ENCODE measurements around the gene TCF7L1. TPM values are rescaled to one million over a fixed set of nuclear protein-coding genes. Genes with fewer than 3 reads are reported as not detected.

Gene TCF7L1
- total and polyA plus RNA-seq, 2 experiments from 2014 or later = 0.65 to 1.8 TPM

GRCh38 chr2:85283641-85284040 lies 150.4 kb downstream of the TCF7L1 start:
- Histone ChIP-seq H3K4me1 (ENCODE audit: insufficient read depth) (peaks cover 12% of the 10 kb centered on the region), H3K4me2 (ENCODE audit: unreplicated experiment) (no peak overlapping the region), H2AFZ (no peak overlapping the region), H3K27me3 (replicated peaks; ENCODE audit: insufficient read depth) (no peaks in the 10 kb centered on the region), H3K27ac (no peak overlapping the region), H3F3A (ENCODE audit: insufficient read depth) (peaks cover 11% of the 10 kb centered on the region; the same call in 1 of the 2 replicates), H3K9me3 (ENCODE audit: low read depth) (no peaks in the 10 kb centered on the region), H3K36me3 (ENCODE audit: low read depth) (no peaks in the 10 kb centered on the region), H3K79me2 (ENCODE audit: insufficient read depth) (no peaks in the 10 kb centered on the region), H3K9ac (no peak overlapping the region), H4K20me1 (ENCODE audit: insufficient read depth) (no peaks in the 10 kb centered on the region), H3K9me2 (ENCODE audit: insufficient read depth) (no peaks in the 10 kb centered on the region), H3K4me3 (no peak overlapping the region)
- DNase-seq = no peak
- in situ Hi-C loops (cut with MboI) = loop anchor here (10.0 to 25.0 kb wide), 2 partner anchors 159 to 796 kb away; no protein-coding TSS in a partner anchor
- WGBS, 2 experiments (ENCODE audit: low coverage in 1 of 2, low lambda C conversion rate in 2 of 2, missing lambda C conversion rate in 2 of 2) = 92 to 93% methylated on average over 8 of the region's 8 CpGs
- no peak for TF ChIP-seq EZH2 (IDR thresholded peaks at IDR 0.05; ENCODE audit: insufficient read depth, poor library complexity, severe bottlenecking)
- no peak for TF ChIP-seq EZH2phosphoT487 (IDR thresholded peaks at IDR 0.05; ENCODE audit: insufficient read depth, low read depth)

DNA sequence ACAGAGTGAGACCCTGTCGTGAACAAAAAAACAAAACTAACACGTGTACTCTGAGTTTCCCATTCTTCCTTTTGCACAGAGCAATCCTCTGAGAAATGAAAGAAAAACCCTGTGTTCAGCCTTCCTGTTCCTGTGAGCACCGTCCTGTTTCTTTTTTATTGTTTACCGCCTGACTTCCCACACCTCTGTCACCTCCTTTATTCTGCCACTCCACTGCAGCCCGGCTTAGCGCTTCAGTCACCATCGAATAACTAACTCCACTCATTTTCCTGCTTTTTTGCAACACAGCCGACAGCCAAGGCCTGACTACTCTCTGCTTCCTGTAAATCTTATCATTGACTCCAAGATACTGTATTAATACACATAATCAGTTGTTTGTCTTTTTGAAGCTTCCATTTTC lies 153.7 kb downstream of the TCF7L1 start:
- in situ Hi-C loops (cut with MboI) = loop anchor here (5.0 to 25.0 kb wide), 3 partner anchors 162 to 800 kb away; no protein-coding TSS in a partner anchor
- Histone ChIP-seq H3K9me3 (ENCODE audit: low read depth) (no peaks in the 10 kb centered on the region), H2AFZ (no peak overlapping the region), H3K4me2 (ENCODE audit: unreplicated experiment) (no peak overlapping the region), H3K27ac (no peak overlapping the region), H3K9me2 (ENCODE audit: insufficient read depth) (no peaks in the 10 kb centered on the region), H3K9ac (no peak overlapping the region), H3K4me1 (ENCODE audit: insufficient read depth) (peaks cover 10% of the 10 kb centered on the region), H3F3A (ENCODE audit: insufficient read depth) (peaks cover 10% of the 10 kb centered on the region; the same call in 1 of the 2 replicates), H4K20me1 (ENCODE audit: insufficient read depth) (no peaks in the 10 kb centered on the region), H3K27me3 (replicated peaks; ENCODE audit: insufficient read depth) (no peaks in the 10 kb centered on the region), H3K36me3 (ENCODE audit: low read depth) (no peaks in the 10 kb centered on the region), H3K79me2 (ENCODE audit: insufficient read depth) (no peaks in the 10 kb centered on the region), H3K4me3 (no peak overlapping the region)
- no peak for TF ChIP-seq EZH2phosphoT487 (IDR thresholded peaks at IDR 0.05; ENCODE audit: insufficient read depth, low read depth)
- no peak for TF ChIP-seq EZH2 (IDR thresholded peaks at IDR 0.05; ENCODE audit: insufficient read depth, poor library complexity, severe bottlenecking)
- WGBS, 2 experiments (ENCODE audit: low coverage in 1 of 2, low lambda C conversion rate in 2 of 2, missing lambda C conversion rate in 2 of 2) = 81 to 90% methylated on average over 8 of the region's 8 CpGs
- DNase-seq = no peak

DNA sequence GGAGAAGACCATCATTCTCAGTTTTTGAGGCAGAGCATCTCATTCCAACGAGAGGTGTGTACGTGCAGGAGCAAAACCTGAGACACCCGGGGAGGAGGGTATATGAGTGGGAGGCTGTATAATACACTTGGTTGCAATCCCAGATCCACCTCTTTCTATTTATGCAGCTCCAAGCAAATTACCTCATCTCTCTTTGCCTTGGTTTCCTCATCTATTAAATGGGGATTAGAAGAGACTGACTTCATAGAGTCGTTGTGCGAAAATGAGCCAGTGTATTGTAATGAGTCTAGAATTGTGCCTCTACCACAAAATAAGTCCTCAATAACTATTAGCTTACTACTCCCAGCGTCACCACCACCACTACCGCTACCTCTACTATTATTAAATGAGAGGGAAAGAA lies 154.5 kb downstream of the TCF7L1 start:
- peak overlapping the region; percentile 29 for H3K4me2 ChIP-seq (ENCODE audit: unreplicated experiment)
- H3K79me2 ChIP-seq (ENCODE audit: insufficient read depth) = no peaks in the 10 kb centered on the region
- no peaks in the 10 kb centered on the region for H3K36me3 ChIP-seq (ENCODE audit: low read depth)
- WGBS, 2 experiments (ENCODE audit: low coverage in 1 of 2, low lambda C conversion rate in 2 of 2, missing lambda C conversion rate in 2 of 2) = 98 to 99% methylated on average over 7 of the region's 7 CpGs
- no peak for DNase-seq
- in situ Hi-C loops (cut with MboI) = loop anchor here (5.0 to 25.0 kb wide), 3 partner anchors 163 to 800 kb away; no protein-coding TSS in a partner anchor
- H2AFZ ChIP-seq = no peak overlapping the region
- H3K9me3 ChIP-seq (ENCODE audit: low read depth) = no peaks in the 10 kb centered on the region
- H4K20me1 ChIP-seq (ENCODE audit: insufficient read depth) = no peaks in the 10 kb centered on the region
- H3K9ac ChIP-seq = no peak overlapping the region
- H3K4me3 ChIP-seq = no peak overlapping the region
- H3K27me3 ChIP-seq (replicated peaks; ENCODE audit: insufficient read depth) = no peaks in the 10 kb centered on the region
- peaks cover 10% of the 10 kb centered on the region for H3K4me1 ChIP-seq (ENCODE audit: insufficient read depth)
- H3K27ac ChIP-seq = no peak overlapping the region
- H3F3A ChIP-seq (ENCODE audit: insufficient read depth) = peaks cover 10% of the 10 kb centered on the region; the same call in 1 of the 2 replicates
- no peaks in the 10 kb centered on the region for H3K9me2 ChIP-seq (ENCODE audit: insufficient read depth)
- TF ChIP-seq EZH2phosphoT487 (IDR thresholded peaks at IDR 0.05; ENCODE audit: insufficient read depth, low read depth) (no peak), EZH2 (IDR thresholded peaks at IDR 0.05; ENCODE audit: insufficient read depth, poor library complexity, severe bottlenecking) (no peak)

DNA sequence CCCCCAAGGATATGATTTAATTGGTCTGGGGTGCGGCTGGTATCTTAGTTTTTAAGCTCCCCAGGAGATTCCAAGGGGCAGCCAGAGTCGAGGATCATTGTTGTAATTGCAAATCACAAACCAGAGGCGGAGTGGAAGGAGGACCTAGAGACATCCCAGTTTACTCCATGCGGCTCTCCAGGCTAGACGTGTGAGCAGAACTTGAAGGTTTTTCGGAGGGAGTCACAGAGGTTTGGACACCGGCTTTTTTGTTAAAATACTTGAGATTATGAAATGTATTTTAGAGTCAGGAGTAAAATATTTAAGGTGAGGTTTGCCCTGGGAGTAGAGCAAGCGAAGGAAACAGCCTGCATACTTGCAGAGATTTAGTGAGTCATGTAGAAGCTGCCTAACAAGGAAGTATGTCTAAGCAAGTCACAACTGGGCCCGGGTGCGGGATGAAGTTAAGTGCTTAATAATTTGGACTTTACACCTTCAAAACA lies 155.1 kb downstream of the TCF7L1 start:
- peaks cover 10% of the 10 kb centered on the region; the same call in 1 of the 2 replicates for H3F3A ChIP-seq (ENCODE audit: insufficient read depth)
- no peaks in the 10 kb centered on the region for H3K9me3 ChIP-seq (ENCODE audit: low read depth)
- H3K36me3 ChIP-seq (ENCODE audit: low read depth) = no peaks in the 10 kb centered on the region
- WGBS, 2 experiments (ENCODE audit: low coverage in 1 of 2, low lambda C conversion rate in 2 of 2, missing lambda C conversion rate in 2 of 2) = 48% methylated on average over 10 of the region's 10 CpGs
- no peak for TF ChIP-seq EZH2phosphoT487 (IDR thresholded peaks at IDR 0.05; ENCODE audit: insufficient read depth, low read depth)
- TF ChIP-seq EZH2 (IDR thresholded peaks at IDR 0.05; ENCODE audit: insufficient read depth, poor library complexity, severe bottlenecking) = no peak
- no peaks in the 10 kb centered on the region for H3K9me2 ChIP-seq (ENCODE audit: insufficient read depth)
- peak; percentile 77 for DNase-seq
- H3K4me3 ChIP-seq = no peak overlapping the region
- H3K27ac ChIP-seq = no peak overlapping the region
- H3K9ac ChIP-seq = no peak overlapping the region
- 0 out of 2 replicates have a peak overlapping the region, but pooled peaks have one; percentile 29 for H2AFZ ChIP-seq
- in situ Hi-C loops (cut with MboI) = loop anchor here (5.0 to 25.0 kb wide), 3 partner anchors 163 to 801 kb away; no protein-coding TSS in a partner anchor
- no peaks in the 10 kb centered on the region for H3K79me2 ChIP-seq (ENCODE audit: insufficient read depth)
- no peaks in the 10 kb centered on the region for H3K27me3 ChIP-seq (replicated peaks; ENCODE audit: insufficient read depth)
- peak overlapping the region; percentile 29 for H3K4me2 ChIP-seq (ENCODE audit: unreplicated experiment)
- H3K4me1 ChIP-seq (ENCODE audit: insufficient read depth) = peaks cover 10% of the 10 kb centered on the region
- H4K20me1 ChIP-seq (ENCODE audit: insufficient read depth) = no peaks in the 10 kb centered on the region

All from GM23248 (cell line).